Activated T-helper 2 cell treated with anti-CD3 and anti-CD28 coated beads, Interferon-gamma antibody, Interleukin-2, Interleukin-4, amounts not matched to agents 10 μg/mL and 5 μg/mL and 100 μg/mL, durations not matched to agents 14 hours and 24 hours and 36 hours (primary cell): ENCODE data around the gene MED6. TPM values are rescaled to one million over a fixed set of nuclear protein-coding genes. Genes with fewer than 3 reads are reported as not detected.

Experiments
- DNase-seq: peaks from one replicate; pipeline ENCODE4 v3.0.0; 2021; ENCODE audit warnings: low spot score
- H3K27ac Mint-ChIP-seq: one replicate; pipeline ENCODE4 v1.8.0; 2021; ENCODE audit warnings: mixed read lengths
- H3K27me3 Mint-ChIP-seq: one replicate; pipeline ENCODE4 v1.8.0; 2021; ENCODE audit warnings: low read depth, mixed read lengths
- H3K36me3 Mint-ChIP-seq: one replicate; pipeline ENCODE4 v1.8.0; 2021; ENCODE audit warnings: low read depth, mixed read lengths
- H3K4me1 Mint-ChIP-seq: one replicate; pipeline ENCODE4 v1.8.0; 2021; ENCODE audit warnings: low read depth, mixed read lengths
- H3K4me3 Mint-ChIP-seq: one replicate; pipeline ENCODE4 v1.8.0; 2021; ENCODE audit warnings: low read depth, mild to moderate bottlenecking, moderate library complexity, mixed read lengths
- H3K9me3 Mint-ChIP-seq: one replicate; pipeline ENCODE4 v1.8.0; 2021; ENCODE audit warnings: mixed read lengths
- intact Hi-C: fragments of 100-400 bp; cut with micrococcal nuclease; formaldehyde crosslinking; loops from one replicate; pipeline ENCODE4 v1.15.1; 2023
- total RNA-seq: library from RNA; stranded (reverse); gene quantifications from 2 replicates; pipeline ENCODE4 v1.2.3, GENCODE V29; 2022

MED6 gene, protein sequence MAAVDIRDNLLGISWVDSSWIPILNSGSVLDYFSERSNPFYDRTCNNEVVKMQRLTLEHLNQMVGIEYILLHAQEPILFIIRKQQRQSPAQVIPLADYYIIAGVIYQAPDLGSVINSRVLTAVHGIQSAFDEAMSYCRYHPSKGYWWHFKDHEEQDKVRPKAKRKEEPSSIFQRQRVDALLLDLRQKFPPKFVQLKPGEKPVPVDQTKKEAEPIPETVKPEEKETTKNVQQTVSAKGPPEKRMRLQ
- 52.2 and 58.2 TPM in 2 replicates for total RNA-seq

DNA sequence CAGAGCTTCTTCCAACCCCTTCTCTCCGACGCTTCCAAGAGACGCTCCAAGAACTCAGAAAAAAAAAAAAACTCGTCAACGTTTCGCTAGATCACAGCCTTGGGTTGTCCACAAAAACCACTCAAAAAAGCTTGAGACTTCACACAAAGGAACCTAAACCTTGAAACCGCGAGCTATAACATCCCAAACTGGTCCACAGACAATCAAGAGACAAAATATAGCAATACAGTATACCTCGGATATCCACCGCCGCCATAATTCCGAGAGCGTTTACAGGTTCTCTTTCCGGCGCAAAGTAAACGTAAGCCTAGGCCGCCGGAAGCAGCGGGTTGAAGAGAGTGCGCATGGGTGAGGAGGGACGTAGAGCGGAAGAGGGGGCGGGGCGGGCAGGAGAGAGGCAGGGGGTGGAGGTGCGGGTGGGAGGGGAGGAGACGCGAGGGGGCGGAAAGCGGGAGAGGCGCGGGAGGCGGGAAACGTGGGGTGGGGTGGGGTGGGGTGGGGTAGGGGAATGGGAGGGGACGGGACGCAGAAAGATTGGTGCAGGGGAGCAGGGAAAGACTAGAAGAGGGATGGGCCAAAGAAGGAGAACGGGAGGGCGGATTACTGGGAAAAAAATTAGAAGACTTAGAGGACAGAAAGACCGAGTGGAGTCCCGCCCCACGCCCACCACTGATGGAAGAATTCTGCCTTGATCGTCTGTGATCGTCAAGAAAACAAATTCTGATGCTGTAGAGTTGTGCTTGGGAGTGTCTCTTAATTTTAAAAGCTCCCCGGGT, at the start of gene MED6:
MED6 (minus strand) TSS at position 274 of the 776 bp plus-strand sequence; CDS start at position 256, 18 bp downstream.
- intact Hi-C loops, result loop anchor here (2.0 to 10.0 kb wide), 4 partner anchors 42 to 374 kb away; partner anchors contain the start of gene MAP3K9
- peaks cover 10% of the 10 kb centered on the region for H3K27me3 Mint-ChIP-seq
- H3K4me1 Mint-ChIP-seq, result peaks cover 23% of the 10 kb centered on the region
- DNase-seq, result peak; percentile 88
- H3K4me3 Mint-ChIP-seq, result peak within 1 kb of the TSS; percentile 99
- peaks cover 10% of the 10 kb centered on the region for H3K36me3 Mint-ChIP-seq
- H3K27ac Mint-ChIP-seq, result peak within 1 kb of the TSS; percentile 95
- no peaks in the 10 kb centered on the region for H3K9me3 Mint-ChIP-seq

DNA sequence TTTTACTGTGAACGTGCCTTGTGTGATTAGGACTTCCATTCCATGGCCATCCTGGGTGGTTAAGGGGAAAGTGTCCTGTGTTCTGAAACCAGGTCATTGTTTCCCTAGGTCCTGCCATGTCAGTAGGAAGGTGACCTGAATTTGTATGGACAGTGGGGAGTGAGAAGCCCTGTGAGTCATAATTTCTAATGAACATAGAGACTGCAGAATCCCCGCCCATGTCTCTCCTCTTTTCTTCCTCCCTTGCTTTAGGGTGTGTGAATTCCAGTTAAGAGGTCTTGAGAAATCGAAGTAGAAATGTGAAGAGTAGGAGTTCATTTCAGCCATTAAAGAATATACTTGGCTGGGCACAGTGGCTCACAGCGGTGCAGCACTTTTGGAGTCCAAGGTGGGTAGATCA, 49.3 kb upstream of the MED6 start:
- Mint-ChIP-seq H3K27me3 (no peaks in the 10 kb centered on the region), H3K9me3 (no peaks in the 10 kb centered on the region), H3K27ac (no peak overlapping the region), H3K36me3 (peaks cover 64% of the 10 kb centered on the region), H3K4me3 (no peak overlapping the region), H3K4me1 (peaks cover 66% of the 10 kb centered on the region)
- DNase-seq, result no peak
- intact Hi-C loops, result loop anchor here (10.0 kb wide), 1 partner anchor 295 kb away; the partner anchor contains the start of gene COX16

DNA sequence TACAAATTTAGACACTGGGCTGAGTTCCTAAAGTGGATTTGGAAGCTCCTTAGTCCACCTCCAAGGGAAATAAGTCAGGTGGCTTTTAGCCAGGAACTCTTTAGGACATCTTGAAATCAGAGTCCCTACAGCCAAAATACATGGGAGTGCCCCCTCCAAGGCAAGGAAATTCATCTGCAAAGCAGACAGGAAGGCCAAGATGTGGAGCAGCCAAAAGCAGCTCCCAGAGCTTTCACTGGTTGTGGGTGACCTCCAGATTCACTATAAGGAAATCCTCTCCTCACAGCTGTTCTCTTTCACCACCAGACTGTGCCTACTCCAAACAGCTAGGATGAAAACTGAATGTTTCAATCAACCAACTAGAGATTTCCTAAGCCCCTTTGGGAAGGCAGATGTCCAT, 47.9 kb upstream of the MED6 start:
- Mint-ChIP-seq H3K36me3 (peaks cover 58% of the 10 kb centered on the region), H3K27ac (no peak overlapping the region), H3K4me1 (peaks cover 70% of the 10 kb centered on the region), H3K4me3 (no peak overlapping the region), H3K9me3 (no peaks in the 10 kb centered on the region), H3K27me3 (no peaks in the 10 kb centered on the region)
- intact Hi-C loops, result no loop called here
- DNase-seq, result no peak

DNA sequence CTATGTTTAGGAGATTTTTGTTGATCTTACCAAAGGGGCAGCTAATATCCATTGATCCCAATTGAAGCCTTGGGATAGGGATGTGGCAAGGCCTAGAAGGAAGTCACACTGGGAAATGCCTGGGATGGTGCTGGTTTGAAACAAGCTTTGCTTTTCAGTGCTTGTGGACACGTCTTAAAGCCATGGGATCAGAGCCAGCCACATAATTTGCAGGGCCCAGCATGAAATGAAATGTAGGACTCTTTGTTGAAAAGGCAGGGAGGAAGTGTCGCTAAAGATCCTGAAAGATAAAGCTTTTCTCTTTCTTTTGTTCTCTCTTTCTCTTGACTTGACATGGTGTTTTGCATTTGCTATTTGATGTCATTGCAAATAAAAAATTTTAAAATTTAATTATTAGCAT, 46.2 kb upstream of the MED6 start:
- intact Hi-C loops, result no loop called here
- no peak overlapping the region for H3K27ac Mint-ChIP-seq
- no peaks in the 10 kb centered on the region for H3K9me3 Mint-ChIP-seq
- H3K36me3 Mint-ChIP-seq, result peaks cover 44% of the 10 kb centered on the region
- H3K27me3 Mint-ChIP-seq, result no peaks in the 10 kb centered on the region
- no peak for DNase-seq
- H3K4me3 Mint-ChIP-seq, result peak overlapping the region; percentile 34
- peaks cover 61% of the 10 kb centered on the region for H3K4me1 Mint-ChIP-seq

DNA sequence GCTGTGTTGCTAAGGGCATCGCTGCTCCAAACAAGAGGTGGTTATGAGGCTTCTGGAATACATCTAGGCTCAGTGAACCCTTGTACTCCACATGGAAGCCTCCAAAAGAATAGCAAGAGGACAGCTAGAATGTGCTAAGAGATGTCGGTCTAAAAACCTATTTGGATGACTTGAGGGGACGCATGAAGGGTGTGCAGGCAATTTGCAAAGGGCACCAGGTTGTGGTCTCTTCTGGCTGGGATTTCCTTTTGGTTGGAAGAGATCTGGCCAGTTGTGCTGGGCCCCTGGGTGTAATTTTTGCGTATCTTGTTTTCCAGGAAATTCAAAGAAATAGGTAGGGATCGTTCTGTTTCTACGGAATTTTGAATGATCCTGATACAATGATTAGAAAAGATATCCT, 45.4 kb upstream of the MED6 start:
- H3K9me3 Mint-ChIP-seq, result no peaks in the 10 kb centered on the region
- DNase-seq, result no peak
- peaks cover 60% of the 10 kb centered on the region for H3K4me1 Mint-ChIP-seq
- intact Hi-C loops, result no loop called here
- H3K36me3 Mint-ChIP-seq, result peaks cover 38% of the 10 kb centered on the region
- no peak overlapping the region for H3K4me3 Mint-ChIP-seq
- H3K27me3 Mint-ChIP-seq, result no peaks in the 10 kb centered on the region
- peak overlapping the region; percentile 63 for H3K27ac Mint-ChIP-seq

DNA sequence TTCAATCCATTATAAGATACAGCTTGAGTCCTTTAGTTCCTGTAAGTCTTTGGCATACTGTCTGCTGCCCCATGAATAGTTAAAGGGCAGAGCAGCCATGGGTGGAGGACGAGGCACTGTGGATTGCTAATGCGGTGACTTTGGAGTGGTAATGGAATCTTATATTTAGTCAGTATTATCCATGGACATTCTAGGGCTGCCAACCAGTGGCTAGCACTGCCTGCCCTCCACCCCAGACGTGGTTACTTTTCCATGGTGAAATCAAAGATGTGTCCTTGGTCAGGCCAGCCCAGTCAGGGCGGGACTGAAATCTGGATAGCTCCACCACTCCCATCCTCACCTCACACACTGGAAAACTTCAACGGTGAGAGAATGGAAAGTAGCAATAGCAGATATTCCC, 43.5 kb upstream of the MED6 start:
- Mint-ChIP-seq H3K27ac (peak overlapping the region; percentile 74), H3K4me3 (peak overlapping the region; percentile 83), H3K4me1 (peaks cover 59% of the 10 kb centered on the region), H3K36me3 (peaks cover 19% of the 10 kb centered on the region), H3K9me3 (no peaks in the 10 kb centered on the region), H3K27me3 (peaks cover 3% of the 10 kb centered on the region)
- intact Hi-C loops, result loop anchor here (2.0 to 5.0 kb wide), 4 partner anchors 17 to 243 kb away; partner anchors contain the start of genes MAP3K9 and MED6
- DNase-seq, result no peak

DNA sequence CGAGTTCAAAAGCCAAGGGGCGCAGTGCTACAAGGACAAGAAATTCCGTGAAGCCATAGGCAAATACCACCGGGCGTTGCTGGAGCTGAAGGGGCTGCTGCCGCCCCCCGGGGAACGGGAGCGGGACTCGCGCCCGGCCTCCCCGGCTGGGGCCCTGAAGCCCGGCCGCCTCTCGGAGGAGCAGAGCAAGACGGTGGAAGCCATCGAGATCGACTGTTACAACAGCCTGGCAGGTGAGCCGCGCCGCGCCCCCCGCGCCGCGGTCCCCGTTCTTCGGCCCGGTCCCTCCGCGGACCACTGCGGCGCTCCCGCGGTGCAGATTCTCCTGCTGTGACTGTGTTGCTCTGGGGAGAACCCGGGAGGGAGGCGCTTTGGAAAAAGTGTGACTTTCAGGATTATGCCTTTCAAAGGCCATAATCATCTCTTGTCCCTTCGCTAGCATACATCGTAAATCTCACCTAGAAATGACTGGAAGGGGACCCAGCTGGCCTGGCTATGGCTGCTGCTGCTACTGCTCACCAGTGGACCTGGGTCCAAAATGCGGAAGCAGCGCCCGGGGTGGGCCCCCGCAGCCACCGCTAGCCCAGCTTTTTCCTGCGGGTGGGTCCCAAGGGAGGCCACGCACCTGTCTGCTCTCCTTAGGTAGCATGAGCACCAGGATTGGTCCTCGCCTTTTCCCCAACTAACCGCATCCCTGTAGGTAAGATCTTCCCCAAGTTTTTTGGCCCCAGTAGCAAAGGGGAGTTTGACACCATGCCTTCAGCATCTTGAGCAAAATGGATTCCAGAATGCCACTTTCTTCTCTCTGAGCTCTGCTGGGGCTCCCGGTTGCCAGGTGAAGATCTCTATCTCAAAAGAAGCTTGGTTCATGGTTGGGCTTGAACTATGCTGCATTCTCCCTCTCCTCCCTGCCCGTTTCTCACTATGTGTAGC, 42.1 kb upstream of the MED6 start:
- Mint-ChIP-seq H3K36me3 (peaks cover 7% of the 10 kb centered on the region), H3K9me3 (no peaks in the 10 kb centered on the region), H3K27ac (peak overlapping the region; percentile 74), H3K4me1 (peaks cover 58% of the 10 kb centered on the region), H3K27me3 (peaks cover 3% of the 10 kb centered on the region), H3K4me3 (peak overlapping the region; percentile 83)
- DNase-seq, result peak; percentile 37
- intact Hi-C loops, result loop anchor here (1.0 to 5.0 kb wide), 5 partner anchors 13 to 245 kb away; partner anchors contain the start of genes MAP3K9 and MED6

DNA sequence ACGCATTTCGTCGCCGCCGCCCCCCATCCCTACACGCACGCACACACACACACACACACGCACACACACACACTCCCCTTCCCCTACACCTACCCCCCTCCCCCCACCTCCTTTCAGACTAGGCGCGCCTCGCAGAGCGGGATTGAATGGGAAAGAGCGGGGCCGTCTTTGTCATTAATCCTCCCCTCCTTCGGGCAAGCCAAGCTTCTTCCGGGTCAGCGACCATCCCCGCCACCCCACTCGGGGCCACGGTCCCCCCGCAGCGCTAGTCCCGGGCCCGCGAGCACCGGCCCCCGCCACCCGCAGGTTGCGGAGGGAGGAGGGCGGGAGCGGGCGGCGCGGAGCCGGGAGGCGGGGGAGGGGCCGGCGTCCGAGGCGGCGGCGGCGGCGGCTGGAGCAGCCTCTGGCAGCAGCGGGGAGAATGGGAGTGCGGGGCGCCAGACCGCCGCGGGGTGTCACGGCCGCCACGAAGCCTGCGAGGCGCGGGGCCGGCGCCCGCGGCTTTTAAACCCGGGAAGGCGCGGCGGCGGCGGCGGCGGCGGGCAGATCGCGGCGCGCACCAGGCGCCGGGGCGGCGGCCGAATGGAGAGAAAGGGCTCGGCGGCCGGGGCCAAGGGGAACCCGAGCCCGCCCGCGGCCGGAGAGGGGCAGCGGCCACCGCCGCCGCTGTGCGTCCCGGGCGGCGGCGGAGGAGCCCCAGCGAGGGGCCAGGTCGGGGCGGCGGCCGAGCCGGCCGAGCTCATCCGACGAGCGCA, 41.3 kb upstream of the MED6 start, which contains the start of gene TTC9:
TTC9 (plus strand) TSS at position 369 of the 755 bp plus-strand sequence; CDS start at position 583, 214 bp downstream.
- no peaks in the 10 kb centered on the region for H3K9me3 Mint-ChIP-seq
- intact Hi-C loops, result loop anchor here (1.0 to 5.0 kb wide), 5 partner anchors 14 to 246 kb away; partner anchors contain the start of genes MAP3K9 and MED6
- peaks cover 6% of the 10 kb centered on the region for H3K36me3 Mint-ChIP-seq
- H3K4me3 Mint-ChIP-seq, result peak within 1 kb of the TSS; percentile 87
- no peak for DNase-seq
- peak within 1 kb of the TSS; percentile 76 for H3K27ac Mint-ChIP-seq
- peaks cover 3% of the 10 kb centered on the region for H3K27me3 Mint-ChIP-seq
- H3K4me1 Mint-ChIP-seq, result peaks cover 56% of the 10 kb centered on the region

DNA sequence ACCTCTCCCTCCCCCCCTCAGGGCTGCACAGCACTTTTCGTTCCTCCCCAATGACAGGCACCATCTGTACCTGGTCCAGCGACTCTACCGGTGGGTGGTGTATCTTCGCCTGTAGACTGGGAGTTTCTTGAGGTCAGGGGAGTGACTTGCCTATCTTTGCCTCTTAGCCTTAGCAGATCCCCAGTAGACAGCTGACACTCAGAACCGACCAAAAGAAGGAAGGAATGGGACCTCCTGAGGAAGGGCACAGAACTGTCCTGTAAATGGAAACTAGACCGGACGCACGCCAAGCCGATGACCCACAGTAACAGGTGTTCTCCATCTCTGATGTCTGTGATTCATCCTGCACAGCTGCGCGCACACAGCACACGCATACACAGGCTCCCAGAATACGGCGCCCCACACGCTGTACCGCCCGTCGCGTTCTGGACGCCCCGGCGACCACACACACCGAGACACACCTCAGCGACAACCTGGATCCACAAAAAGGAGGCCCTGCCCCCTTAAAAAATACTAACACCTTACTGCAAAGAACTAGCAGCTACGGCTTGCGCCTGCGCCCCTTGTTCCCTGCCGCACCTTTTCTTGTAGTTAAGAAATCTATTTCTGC, 40.6 kb upstream of the MED6 start:
- Mint-ChIP-seq H3K27me3 (peaks cover 3% of the 10 kb centered on the region), H3K4me3 (peak overlapping the region; percentile 87), H3K27ac (peak overlapping the region; percentile 76), H3K4me1 (peaks cover 49% of the 10 kb centered on the region), H3K36me3 (peaks cover 5% of the 10 kb centered on the region), H3K9me3 (no peaks in the 10 kb centered on the region)
- DNase-seq, result peak; percentile 36
- intact Hi-C loops, result loop anchor here (5.0 kb wide), 2 partner anchors 166 to 246 kb away; partner anchors contain the start of gene MAP3K9

DNA sequence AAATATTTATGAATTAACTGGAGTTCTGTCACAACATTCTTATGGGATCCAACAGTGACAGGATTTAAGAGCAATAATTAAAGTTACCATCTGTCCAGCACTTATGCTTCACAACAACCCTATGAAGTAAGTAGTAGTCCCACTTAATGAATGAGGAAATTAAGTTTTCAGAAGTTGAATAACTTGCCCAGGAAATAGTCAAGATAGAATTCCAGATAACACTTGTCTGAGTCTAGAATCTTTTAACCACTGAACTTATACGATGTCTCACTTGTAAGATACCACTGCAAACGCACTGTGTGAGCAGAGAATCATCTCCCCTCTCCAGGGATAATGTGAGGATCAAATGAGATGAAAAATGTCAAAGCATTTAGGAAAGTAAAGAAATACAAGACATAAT, 38.0 kb upstream of the MED6 start:
- intact Hi-C loops, result no loop called here
- DNase-seq, result no peak
- peaks cover 26% of the 10 kb centered on the region for H3K4me1 Mint-ChIP-seq

DNA sequence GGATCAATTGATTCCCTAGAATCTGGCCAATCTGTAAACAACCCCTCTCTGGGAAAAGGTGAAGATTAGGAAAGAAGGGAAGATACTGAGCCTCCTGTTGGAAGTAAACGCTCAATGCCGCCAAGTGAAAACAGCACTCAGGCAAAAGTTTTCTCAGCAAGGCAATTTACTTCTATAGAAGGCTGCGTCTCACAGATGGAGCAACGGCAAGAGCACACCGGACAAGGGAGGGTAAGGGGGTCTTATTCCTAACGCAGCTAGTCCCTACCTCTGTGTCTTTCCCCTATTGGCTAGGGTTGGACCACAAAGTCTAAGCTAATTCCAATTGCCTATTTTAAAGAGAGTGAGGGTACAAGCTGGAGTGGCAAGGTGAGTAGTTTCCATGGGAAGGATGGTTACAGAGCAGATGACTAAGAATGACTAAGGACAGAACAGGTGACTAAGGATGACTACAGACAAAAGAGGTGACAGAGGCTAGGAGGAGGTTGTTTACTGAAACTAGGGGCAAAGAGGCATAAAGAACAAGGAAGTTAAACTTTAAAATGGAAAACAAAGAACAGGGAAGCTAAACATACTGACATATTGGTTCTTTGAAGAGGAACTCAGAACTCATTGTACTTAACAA, 35.6 kb upstream of the MED6 start:
- intact Hi-C loops, result no loop called here

More for the DNA sequence above, 38.0 kb upstream of the MED6 start:
- H3K9me3 Mint-ChIP-seq, result no peaks in the 10 kb centered on the region
- H3K27me3 Mint-ChIP-seq, result peaks cover 6% of the 10 kb centered on the region
- no peak overlapping the region for H3K4me3 Mint-ChIP-seq
- H3K36me3 Mint-ChIP-seq, result no peaks in the 10 kb centered on the region
- no peak overlapping the region for H3K27ac Mint-ChIP-seq

More for the DNA sequence above, 35.6 kb upstream of the MED6 start:
- H3K4me1 Mint-ChIP-seq, result peaks cover 19% of the 10 kb centered on the region
- peaks cover 9% of the 10 kb centered on the region for H3K27me3 Mint-ChIP-seq
- no peaks in the 10 kb centered on the region for H3K9me3 Mint-ChIP-seq
- H3K4me3 Mint-ChIP-seq, result no peak overlapping the region
- no peak overlapping the region for H3K27ac Mint-ChIP-seq
- no peak for DNase-seq
- H3K36me3 Mint-ChIP-seq, result no peaks in the 10 kb centered on the region
